HUES6 (cell line): ENCODE measurements around the gene PPM1A.
"Not testable (repeated sequence)": the region's sequence is repeated elsewhere in the genome, so short reads cannot be mapped to it uniquely, and the experiment has no call there.

ENCODE experiments used
- H3K27ac ChIP-seq: 2 replicates; pipeline ENCODE4 v1.7.0; 2013; ENCODE audit warnings: low read depth, mild to moderate bottlenecking, low read length, inconsistent platforms
- H3K27me3 ChIP-seq: 2 replicates; pipeline ENCODE4 v1.6.1; 2013; ENCODE audit warnings: low read length; ENCODE audit not compliant: control insufficient read depth, insufficient read depth
- H3K36me3 ChIP-seq: 2 replicates; pipeline ENCODE4 v1.6.1; 2013; ENCODE audit warnings: low read length; ENCODE audit not compliant: control insufficient read depth, insufficient read depth
- H3K4me1 ChIP-seq: 2 replicates; pipeline ENCODE4 v1.6.1; 2013; ENCODE audit warnings: low read length; ENCODE audit not compliant: control insufficient read depth, insufficient read depth
- H3K4me3 ChIP-seq: 2 replicates; pipeline ENCODE4 v1.5.1; 2013; ENCODE audit warnings: low read depth, low read length
- H3K9ac ChIP-seq: one replicate; pipeline ENCODE4 v1.6.1; 2013; ENCODE audit warnings: mild to moderate bottlenecking, low read length
- H3K9me3 ChIP-seq: 2 replicates; pipeline ENCODE4 v1.6.1; 2013; ENCODE audit warnings: low read depth, low read length; ENCODE audit not compliant: control insufficient read depth, insufficient read depth

Gene PPM1A

GRCh38 chr14:60302663-60303062 is 53.6 kb downstream of the PPM1A start:
- Histone ChIP-seq H3K4me1 (peaks cover 24% of the 10 kb centered on the region), H3K9ac (no peak overlapping the region), H3K4me3 (no peak overlapping the region), H3K9me3 (peaks cover 5% of the 10 kb centered on the region), H3K36me3 (no peaks in the 10 kb centered on the region; the same call in 1 of the 2 replicates), H3K27ac (no peak overlapping the region), H3K27me3 (no peaks in the 10 kb centered on the region)

- Histone ChIP-seq H3K27ac (no peak overlapping the region), H3K36me3 (no peaks in the 10 kb centered on the region; the same call in 1 of the 2 replicates), H3K9me3 (peaks cover 5% of the 10 kb centered on the region), H3K4me3 (no peak overlapping the region), H3K9ac (no peak overlapping the region), H3K4me1 (peaks cover 24% of the 10 kb centered on the region), H3K27me3 (no peaks in the 10 kb centered on the region)
Measured at GRCh38 chr14:60303745-60304144, 54.7 kb downstream of the PPM1A start.

GRCh38 chr14:60304509-60304908 is 55.5 kb downstream of the PPM1A start:
- Histone ChIP-seq H3K9ac (no peak overlapping the region), H3K27me3 (no peaks in the 10 kb centered on the region), H3K9me3 (peaks cover 5% of the 10 kb centered on the region), H3K27ac (no peak overlapping the region), H3K4me1 (peaks cover 24% of the 10 kb centered on the region), H3K4me3 (no peak overlapping the region), H3K36me3 (no peaks in the 10 kb centered on the region; the same call in 1 of the 2 replicates)

- no peaks in the 10 kb centered on the region; the same call in 1 of the 2 replicates for H3K36me3 ChIP-seq
Measured at GRCh38 chr14:60309867-60310552, 61.0 kb downstream of the PPM1A start.

GRCh38 chr14:60311417-60311816 is 62.4 kb downstream of the PPM1A start:
- H3K9me3 ChIP-seq, result peaks cover under 1% of the 10 kb centered on the region; the same call in 1 of the 2 replicates
- H3K27ac ChIP-seq, result no peak overlapping the region
- no peaks in the 10 kb centered on the region for H3K27me3 ChIP-seq
- H3K4me3 ChIP-seq, result no peak overlapping the region
- no peak overlapping the region for H3K9ac ChIP-seq
- peaks cover 23% of the 10 kb centered on the region for H3K4me1 ChIP-seq
- no peaks in the 10 kb centered on the region for H3K36me3 ChIP-seq

More at GRCh38 chr14:60309867-60310552, 61.0 kb downstream of the PPM1A start:
- H3K9me3 ChIP-seq, result peaks cover 5% of the 10 kb centered on the region
- H3K4me1 ChIP-seq, result peaks cover 9% of the 10 kb centered on the region
- H3K4me3 ChIP-seq, result no peak overlapping the region
- no peak overlapping the region for H3K9ac ChIP-seq
- no peaks in the 10 kb centered on the region for H3K27me3 ChIP-seq
- H3K27ac ChIP-seq, result no peak overlapping the region

GRCh38 chr14:60313093-60313492 is 64.1 kb downstream of the PPM1A start:
- no peak overlapping the region for H3K4me3 ChIP-seq
- no peaks in the 10 kb centered on the region for H3K36me3 ChIP-seq
- no peaks in the 10 kb centered on the region for H3K27me3 ChIP-seq
- no peaks in the 10 kb centered on the region for H3K9me3 ChIP-seq
- peaks cover 39% of the 10 kb centered on the region for H3K4me1 ChIP-seq
- H3K27ac ChIP-seq, result no peak overlapping the region
- no peak overlapping the region for H3K9ac ChIP-seq

GRCh38 chr14:60315196-60315990 is 66.4 kb downstream of the PPM1A start:
- Histone ChIP-seq H3K4me3 (no peak overlapping the region; the same call in 1 of the 2 replicates), H3K9me3 (peaks cover 16% of the 10 kb centered on the region), H3K27ac (peak overlapping the region; percentile 73; the same call in 1 of the 2 replicates), H3K36me3 (no peaks in the 10 kb centered on the region), H3K27me3 (no peaks in the 10 kb centered on the region), H3K4me1 (peaks cover 40% of the 10 kb centered on the region), H3K9ac (peak overlapping the region; percentile 65)

- H3K27me3 ChIP-seq, result no peaks in the 10 kb centered on the region
- peak overlapping the region; percentile 32; the same call in 1 of the 2 replicates for H3K27ac ChIP-seq
- H3K9ac ChIP-seq, result no peak overlapping the region
- peaks cover 21% of the 10 kb centered on the region for H3K9me3 ChIP-seq
- peaks cover 40% of the 10 kb centered on the region for H3K4me1 ChIP-seq
- H3K36me3 ChIP-seq, result no peaks in the 10 kb centered on the region
- H3K4me3 ChIP-seq, result no peak overlapping the region
Measured at GRCh38 chr14:60317609-60318008, 68.6 kb downstream of the PPM1A start.

GRCh38 chr14:60320860-60321259 is 71.8 kb downstream of the PPM1A start:
- H3K27me3 ChIP-seq, H3K27ac ChIP-seq, H3K36me3 ChIP-seq, H3K9ac ChIP-seq, H3K4me3 ChIP-seq: not testable (repeated sequence)
- Histone ChIP-seq H3K9me3 (peaks cover 21% of the 10 kb centered on the region), H3K4me1 (peaks cover 23% of the 10 kb centered on the region)

GRCh38 chr14:60323199-60323896 is 74.3 kb downstream of the PPM1A start:
- H3K4me3 ChIP-seq, result no peak overlapping the region
- H3K9me3 ChIP-seq, result peaks cover 21% of the 10 kb centered on the region
- H3K27me3 ChIP-seq, result peaks cover 10% of the 10 kb centered on the region; the same call in 1 of the 2 replicates
- H3K27ac ChIP-seq, result no peak overlapping the region
- H3K36me3 ChIP-seq, result no peaks in the 10 kb centered on the region
- no peak overlapping the region for H3K9ac ChIP-seq
- peaks cover 8% of the 10 kb centered on the region for H3K4me1 ChIP-seq
